Left renal pelvis (tissue), 4 donors: ENCODE data around the gene ELAC1. TPM values are rescaled to one million over a fixed set of nuclear protein-coding genes. Genes with fewer than 3 reads are reported as not detected.
"Not testable (repeated sequence)": the region's sequence is repeated elsewhere in the genome, so short reads cannot be mapped to it uniquely, and the experiment has no call there.

Experiments
- DNase-seq, 4 donors: peaks; one replicate each; pipeline ENCODE4 v3.0.0-alpha.2; 2013; ENCODE audit warnings: low read depth in 4 of 4, low spot score in 3 of 4
- polyA plus RNA-seq, 4 donors: library from polyadenylated mRNA; unstranded; fragments of 120-200 nt; gene quantifications; one replicate each; pipeline ENCODE4 v1.2.1, GENCODE V29; 2013; ENCODE audit not compliant: insufficient read length in 4 of 4

ELAC1 gene
- polyA plus RNA-seq, 4 donors, result 13.0 to 18.6 (median 15.5) TPM

DNA sequence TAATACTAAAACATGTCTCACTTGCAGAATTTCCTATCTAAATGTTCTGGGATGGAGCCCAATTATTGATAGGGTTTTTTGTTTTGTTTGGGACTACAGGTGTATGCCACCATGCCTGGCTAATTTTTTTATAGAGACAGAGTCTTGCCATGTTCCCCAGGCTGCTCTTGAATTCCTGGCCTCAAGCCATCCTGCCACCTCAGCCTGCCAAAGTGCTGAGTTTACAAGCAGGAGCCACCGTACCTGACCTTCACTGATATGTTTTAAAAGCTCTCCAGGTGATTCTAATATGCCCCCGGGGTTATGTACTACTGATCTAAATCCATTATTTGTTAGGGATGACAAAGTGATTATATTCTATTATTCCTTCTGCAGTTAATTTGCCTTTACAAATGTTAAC, 2.2 kb downstream of the ELAC1 start:
- no peak for DNase-seq

GRCh38 chr18:50972404-50972803, 4.6 kb downstream of the ELAC1 start:
- DNase-seq, result not testable (repeated sequence)

DNA sequence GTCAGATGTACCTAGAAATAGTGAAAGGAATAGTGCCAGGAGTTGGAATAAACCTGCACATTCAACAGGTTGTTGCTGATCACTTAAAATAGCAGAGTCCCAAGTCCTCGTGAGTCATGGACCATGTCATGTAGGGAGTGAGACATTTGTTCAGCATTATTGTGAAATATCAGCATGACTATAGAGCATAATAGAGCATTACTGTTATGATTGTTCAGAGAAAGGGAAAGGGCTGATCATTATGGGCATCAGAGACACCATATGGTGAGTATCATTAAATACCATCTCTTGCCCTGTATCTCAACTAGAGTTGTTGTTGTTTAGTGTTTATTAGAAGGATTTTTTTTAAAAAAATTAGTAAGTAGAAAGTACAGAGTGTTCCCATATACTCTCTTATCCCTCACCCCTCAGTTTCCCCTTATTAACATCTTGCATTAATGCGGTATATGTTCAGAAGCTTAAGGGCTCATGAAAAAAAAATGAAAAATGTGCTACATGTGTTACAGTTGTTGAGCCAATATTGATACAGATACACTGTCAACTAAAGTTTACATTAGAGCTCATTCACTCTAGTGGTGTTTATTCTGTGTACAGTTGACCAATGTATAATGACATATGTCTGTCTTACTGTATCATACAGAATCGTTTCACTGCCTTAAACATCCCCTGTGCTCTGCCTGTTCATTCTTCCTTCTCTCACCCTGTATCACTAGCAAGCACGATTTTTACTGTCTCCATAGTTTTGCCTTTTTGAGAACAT, 5.7 kb downstream of the ELAC1 start:
- DNase-seq, result no peak

- no peak for DNase-seq
Observed at GRCh38 chr18:50977037-50977760, 9.4 kb downstream of the ELAC1 start.

GRCh38 chr18:50981381-50981780, 13.5 kb downstream of the ELAC1 start:
- DNase-seq, result no peak

- DNase-seq, result no peak
Observed at GRCh38 chr18:50982086-50982801, 14.4 kb downstream of the ELAC1 start.

DNA sequence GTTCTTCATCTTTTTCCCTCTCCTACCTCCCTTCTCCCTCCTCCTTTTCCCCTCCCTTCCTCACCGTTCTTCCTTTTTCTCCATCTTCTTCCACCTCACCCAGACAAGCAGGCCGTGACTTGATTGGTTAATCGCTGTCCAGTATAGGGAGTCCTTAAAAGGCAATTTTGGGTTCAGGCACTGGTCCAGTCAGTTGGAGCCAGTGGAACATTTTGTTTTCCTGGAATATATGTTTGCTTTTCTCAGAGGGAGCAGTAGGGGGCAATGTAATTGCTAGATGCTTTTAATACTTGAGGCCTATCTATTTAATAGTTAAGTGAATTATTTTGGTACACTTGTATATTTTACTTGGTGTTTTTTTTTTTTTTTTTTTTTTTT, 15.0 kb downstream of the ELAC1 start:
- no peak for DNase-seq

- no peak for DNase-seq
Observed at GRCh38 chr18:50986360-50987087, 18.7 kb downstream of the ELAC1 start.

DNA sequence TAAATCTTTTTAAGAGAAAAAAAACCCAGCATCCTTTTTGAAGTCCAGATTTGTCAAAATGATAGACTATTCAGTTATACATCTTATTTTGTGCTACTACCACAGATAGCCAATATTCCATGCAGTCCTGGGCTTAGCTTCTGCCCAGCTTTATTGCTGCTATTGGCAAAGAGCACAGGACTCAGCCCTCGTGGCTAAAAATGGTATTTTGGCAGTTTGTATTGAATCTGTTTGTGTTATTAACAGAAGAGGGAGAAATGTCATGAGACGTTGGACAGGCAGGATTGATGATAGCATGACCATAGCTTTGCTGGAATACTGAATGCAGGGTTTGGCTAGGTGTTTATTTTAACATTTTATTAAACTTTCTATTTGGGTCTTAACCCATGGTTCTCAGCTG, 19.4 kb downstream of the ELAC1 start:
- DNase-seq, result no peak

- DNase-seq, result no peak
Observed at GRCh38 chr18:50989711-50990110, 21.9 kb downstream of the ELAC1 start.

- no peak for DNase-seq
Observed at GRCh38 chr18:50992351-50992762, 24.5 kb downstream of the ELAC1 start.

GRCh38 chr18:50994031-50994430, 26.2 kb downstream of the ELAC1 start:
- no peak for DNase-seq

- not testable (repeated sequence) for DNase-seq
Observed at GRCh38 chr18:51003174-51003573, 35.3 kb downstream of the ELAC1 start.

DNA sequence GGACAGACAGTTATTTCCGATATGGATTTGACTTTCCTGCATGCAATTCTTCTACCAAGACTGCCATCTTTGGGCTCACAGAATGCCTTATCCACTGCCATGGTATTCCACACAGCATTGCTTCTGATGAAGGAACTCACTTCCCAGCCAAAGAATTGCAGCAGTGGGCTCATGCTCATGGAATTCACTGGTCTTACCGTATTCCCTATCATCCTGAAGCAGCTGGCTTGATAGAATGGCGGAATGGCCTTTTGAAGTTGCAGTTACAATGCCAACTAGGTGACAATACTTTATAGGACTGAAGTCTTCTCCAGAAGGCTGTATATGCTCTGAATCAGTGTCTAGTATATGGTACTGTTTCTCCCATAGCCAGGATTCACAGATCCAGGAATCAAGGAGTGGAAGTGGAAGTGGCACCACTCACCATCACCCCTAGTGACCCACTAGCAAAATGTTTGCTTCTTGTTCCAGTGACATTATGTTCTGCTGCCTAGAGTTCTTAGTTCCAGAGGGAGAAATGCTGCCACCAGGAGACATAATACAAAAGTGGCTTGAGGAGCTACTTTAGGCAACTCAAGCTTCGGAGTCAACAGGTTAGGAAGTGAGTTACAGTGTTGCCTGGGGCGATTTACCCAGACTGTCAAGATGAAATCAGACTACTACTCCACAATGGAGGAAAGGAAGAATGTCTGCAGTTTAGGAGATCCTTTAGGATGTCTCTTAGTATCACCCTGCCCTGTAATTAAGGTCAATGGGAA, 38.4 kb downstream of the ELAC1 start:
- DNase-seq, result no peak

DNA sequence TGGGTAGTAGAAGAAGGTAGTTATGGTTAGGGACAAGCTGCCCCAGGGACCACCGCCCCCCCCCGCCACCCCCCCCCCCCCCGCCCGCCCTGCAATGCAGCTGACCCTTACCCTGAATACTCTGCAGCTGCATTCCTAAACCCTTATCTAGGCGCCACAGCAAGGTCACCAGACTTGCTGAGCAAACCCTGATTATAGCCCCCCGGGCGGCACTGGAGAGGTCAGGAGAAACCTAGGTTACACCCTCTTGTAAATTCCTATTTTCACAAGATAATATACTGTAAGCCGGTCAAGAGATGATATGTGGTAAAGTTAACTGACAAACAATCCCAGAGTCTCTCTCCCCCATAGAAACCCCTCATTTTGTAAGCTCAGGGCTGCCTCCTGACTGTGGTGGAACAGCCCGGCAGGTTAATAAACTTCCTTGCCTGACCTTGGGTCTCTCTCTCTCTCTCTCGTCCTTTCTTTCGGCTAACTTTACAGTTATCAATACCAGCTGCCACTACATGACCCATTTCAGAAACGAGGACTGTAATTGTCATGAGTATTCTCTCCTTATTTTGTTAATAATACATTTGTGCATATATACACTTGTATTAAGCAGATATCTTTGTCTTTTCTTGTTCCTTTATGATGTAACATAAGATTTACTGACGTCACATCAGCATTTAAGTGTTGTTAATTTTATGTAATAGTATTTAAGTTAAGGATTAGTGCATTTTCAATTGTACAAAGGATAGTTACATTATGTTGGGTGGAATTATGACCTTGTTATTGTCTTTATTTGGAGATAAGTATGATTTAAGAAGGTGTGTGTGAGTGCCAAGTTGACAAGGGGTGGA, 39.3 kb downstream of the ELAC1 start:
- DNase-seq, result no peak

DNA sequence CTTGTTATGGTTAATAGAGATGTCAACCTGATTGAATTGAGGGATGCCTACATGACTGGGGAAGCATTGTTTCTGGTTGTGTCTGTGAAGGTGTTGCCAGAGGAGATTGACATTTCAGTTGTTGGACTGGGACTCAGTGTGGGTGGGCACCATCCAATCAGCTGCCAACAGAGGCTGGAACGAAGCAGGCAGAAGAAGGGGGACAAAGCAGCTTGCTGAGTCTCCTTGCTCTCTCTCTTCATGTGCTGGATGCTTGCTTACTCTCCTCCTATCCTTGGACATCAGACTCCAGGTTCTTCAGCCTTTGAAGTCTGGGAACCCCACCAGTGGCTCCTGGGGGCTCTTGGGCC, 39.9 kb downstream of the ELAC1 start:
- no peak for DNase-seq

DNA sequence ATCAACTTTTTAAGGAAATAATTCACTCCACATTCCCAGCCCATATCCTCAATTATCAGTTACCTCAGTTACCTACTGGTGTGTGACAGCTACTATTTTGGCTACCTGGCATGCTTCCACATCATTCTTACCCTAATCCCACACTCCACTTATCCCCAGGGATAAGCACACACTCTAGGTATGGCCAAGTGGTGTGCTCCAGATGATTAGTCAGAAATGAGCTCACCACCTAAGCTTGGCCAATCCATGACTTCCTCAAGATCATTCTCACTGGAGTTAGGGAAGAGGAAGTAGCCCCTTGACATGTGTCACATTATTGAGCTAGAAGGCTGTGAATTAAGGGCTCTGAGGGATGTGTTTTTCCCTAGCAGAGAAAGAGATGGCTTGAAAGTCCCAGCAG, 41.2 kb downstream of the ELAC1 start:
- no peak for DNase-seq

GRCh38 chr18:51010218-51010617, 42.4 kb downstream of the ELAC1 start:
- no peak for DNase-seq

GRCh38 chr18:51011709-51012108, 43.9 kb downstream of the ELAC1 start:
- no peak for DNase-seq
